HG02852 (cell line): Measurements from ENCODE around the gene TRPV3.
"Not testable (repeated sequence)": the region's sequence is repeated elsewhere in the genome, so short reads cannot be mapped to it uniquely, and the experiment has no call there.

Source experiments
- ATAC-seq: cut with Tn5 transposase; IDR thresholded peaks from one replicate; pipeline ENCODE4 v1.9.1; 2021; ENCODE audit warnings: mild to moderate bottlenecking, moderate library complexity; ENCODE audit not compliant: unreplicated experiment

Gene TRPV3

DNA sequence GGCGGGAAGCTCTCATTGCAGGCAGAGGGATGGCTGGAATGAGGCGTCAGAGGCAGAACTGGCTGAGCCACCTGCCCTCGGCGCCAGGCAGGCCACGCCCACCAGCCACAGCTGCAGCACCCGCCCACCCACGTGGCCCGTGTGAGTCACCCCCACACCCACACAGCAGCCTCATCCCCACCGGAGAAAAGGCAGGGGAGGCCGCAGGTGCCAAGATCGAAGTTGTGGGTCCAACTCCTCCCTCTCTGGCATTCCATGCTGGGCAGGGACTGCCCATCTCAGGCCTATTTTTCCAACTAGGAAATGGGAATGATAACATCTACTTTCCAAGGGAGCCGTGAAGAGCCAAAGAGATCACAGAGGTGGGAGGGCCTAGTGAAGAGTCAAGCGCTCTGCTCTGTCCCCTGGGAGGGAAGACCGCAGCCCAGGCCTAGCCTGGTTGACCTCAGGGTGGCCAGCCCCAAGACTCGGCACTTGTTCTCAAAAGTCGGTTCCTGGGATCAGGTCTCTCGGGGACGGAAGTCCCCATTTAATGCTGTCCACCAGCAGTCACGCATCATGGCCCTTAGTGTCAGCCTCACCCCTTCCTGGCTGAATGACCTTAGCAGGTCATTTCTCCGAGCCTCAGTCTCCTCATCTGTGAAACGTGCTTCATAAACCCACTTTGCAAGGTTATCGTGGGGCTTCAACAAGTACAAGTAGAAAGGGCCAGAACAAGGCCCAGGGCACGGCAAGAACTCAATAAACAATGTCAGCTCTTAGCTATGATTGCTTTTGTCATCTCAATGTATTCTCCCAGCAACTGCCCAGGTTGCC, at the start of gene TRPV3:
TRPV3 (minus strand) TSS at position 45 of the 816 bp plus-strand sequence. CDS start 2,962 bp downstream, outside the sequence.
- ATAC-seq: peak; percentile 32

- ATAC-seq: no peak
Measured at GRCh38 chr17:3603870-3604259, 46.3 kb upstream of the TRPV3 start.

GRCh38 chr17:3603119-3603869, 45.7 kb upstream of the TRPV3 start:
- no peak for ATAC-seq

DNA sequence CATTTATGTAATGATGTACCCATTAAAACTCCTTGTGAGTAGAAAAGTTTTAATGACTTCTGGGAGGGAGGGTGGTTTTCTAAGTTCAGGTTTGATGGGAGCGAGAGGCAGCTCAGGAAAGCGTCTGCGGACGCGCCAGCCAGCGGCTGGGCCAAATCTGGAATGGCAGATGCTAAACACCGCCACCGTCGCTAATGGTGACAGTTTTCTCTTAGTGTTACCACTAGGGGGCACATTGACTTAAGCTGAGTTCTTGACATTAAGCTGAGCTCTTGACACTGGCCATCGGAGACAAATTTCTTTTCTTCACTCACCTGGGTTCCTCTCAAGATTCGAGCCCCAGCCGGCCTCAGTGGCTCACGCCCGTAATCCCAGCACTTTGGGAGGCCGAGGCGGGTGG, 44.9 kb upstream of the TRPV3 start:
- ATAC-seq: no peak

GRCh38 chr17:3600529-3601205, 43.1 kb upstream of the TRPV3 start:
- no peak for ATAC-seq

DNA sequence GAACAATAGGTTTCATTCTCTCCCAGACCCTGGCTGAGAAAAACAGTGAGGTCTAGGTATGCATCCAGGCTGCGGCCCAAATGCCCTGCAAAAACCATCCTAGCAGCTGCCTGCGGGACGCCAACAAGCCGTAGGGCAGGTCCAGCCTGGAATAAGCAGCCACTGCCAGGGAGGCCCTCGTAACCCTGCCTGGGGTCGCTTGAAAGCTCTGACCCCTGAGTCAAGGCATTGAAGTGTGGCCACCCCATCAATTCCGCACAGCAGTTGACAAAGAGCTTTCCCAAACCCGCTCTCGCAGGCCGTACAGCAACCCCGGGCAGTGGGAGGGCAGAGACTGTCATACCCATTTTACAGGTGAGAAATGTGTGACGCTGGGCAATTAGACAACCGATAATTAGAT, 40.5 kb upstream of the TRPV3 start:
- ATAC-seq: no peak

- ATAC-seq: no peak
Measured at GRCh38 chr17:3596804-3597464, 39.3 kb upstream of the TRPV3 start.

- no peak for ATAC-seq
Measured at GRCh38 chr17:3594976-3595375, 37.4 kb upstream of the TRPV3 start.

DNA sequence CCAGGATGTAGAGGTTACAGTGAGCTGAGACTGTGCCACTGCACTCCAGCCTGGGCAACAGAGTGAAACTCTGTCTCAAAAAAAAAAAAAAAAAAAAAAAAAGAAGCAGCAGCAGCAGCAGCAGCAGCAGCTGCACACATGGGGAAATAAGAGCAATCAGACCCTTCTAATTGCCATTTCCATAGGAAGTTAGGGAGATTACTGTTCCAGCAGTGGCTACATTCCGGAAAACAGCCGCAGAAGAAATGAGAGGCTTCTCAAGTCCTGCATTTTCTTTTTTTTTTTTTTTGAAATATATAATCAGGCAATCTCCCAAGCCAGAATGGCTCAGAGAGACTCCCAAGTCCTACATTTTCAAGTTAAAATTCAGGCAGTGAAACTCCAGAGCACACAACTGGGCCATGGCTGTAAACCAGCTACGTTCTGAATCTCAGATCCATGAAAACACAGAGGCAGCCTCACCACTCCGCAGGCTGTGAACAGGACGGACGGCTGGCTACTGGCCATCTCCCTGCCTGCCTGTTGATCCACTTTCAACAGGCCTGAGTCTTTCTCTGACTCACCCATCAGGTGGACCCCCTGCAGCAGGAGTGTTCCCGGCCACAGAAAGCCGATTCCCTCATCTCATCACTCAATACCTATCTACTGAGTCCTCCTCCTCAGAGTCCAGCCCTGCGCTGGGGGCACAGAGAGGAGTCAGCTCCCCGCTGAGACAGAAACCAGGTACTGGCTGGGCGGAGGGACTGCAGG, 36.6 kb upstream of the TRPV3 start:
- no peak for ATAC-seq

DNA sequence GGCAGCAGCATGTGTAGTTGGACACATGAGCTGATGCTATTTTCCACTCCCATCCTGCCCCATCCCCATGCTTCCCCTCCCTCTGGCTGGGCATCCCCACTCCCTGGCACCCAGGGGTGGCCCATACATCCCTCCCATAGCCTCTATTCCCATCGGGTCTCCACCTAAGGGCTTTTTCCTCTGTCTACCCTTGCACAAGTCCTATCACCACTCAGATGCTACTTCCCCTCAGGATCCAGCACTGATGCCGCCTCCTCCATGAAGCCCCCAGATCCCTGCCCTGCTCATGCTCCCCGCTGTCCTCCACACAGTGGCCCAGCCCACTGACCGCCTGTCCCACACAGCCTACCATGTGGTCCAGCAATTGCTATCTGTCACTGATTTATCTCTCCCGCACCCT, 35.8 kb upstream of the TRPV3 start:
- no peak for ATAC-seq

DNA sequence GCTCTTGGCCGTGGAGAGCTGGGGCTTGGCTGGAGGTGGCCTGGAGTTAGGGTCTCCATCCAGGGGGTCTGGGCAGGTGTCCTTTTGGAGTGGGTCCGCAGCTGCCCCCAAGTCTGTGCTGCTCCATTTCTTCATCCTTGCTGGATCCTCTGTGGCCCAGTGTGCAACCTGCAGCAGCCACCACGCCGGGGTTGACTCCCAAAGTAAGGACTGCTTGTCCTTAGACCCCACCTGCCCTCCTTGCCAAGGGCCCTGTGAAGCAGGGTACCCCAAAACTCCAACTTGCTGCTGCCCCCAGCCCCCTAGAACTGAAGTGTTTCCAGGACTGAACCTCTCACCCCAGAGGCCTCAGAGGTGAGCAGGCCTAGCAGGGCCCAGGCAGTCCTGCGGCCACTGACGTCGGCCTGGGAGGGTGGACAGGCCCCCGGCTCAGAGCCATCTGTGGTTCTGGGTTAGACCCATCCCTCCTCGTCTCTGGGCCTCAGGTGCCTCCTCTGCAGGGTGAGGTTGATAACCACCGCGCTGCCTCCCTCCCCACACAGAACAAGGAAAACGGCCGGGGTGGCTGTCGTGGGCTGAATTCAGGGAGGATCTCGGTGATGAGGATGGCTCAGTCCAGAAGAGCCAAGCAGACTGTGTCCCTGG, 34.7 kb upstream of the TRPV3 start:
- no peak for ATAC-seq

GRCh38 chr17:3590768-3591167, 33.2 kb upstream of the TRPV3 start:
- ATAC-seq: no peak

- no peak for ATAC-seq
Measured at GRCh38 chr17:3590231-3590630, 32.6 kb upstream of the TRPV3 start.

DNA sequence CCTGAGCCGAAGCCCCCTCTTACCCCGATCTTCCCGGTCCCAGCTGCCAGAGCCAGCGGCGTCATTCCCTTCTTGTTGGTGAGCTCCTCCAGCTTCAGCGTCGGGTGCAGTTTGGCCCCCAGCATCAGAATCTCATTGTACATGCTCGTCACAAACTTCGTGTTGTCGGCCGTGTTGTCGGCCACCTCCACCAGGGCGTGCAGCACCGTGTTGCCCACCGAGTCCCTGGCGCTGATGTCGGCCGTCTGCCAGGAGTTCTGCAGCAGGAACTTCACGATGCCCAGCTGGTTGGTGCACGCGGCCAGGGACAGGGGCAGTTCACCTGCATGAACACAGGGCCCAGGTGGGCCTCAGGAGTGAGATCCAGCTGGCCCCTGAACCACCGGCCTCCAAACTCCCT, 32.2 kb upstream of the TRPV3 start:
- no peak for ATAC-seq

DNA sequence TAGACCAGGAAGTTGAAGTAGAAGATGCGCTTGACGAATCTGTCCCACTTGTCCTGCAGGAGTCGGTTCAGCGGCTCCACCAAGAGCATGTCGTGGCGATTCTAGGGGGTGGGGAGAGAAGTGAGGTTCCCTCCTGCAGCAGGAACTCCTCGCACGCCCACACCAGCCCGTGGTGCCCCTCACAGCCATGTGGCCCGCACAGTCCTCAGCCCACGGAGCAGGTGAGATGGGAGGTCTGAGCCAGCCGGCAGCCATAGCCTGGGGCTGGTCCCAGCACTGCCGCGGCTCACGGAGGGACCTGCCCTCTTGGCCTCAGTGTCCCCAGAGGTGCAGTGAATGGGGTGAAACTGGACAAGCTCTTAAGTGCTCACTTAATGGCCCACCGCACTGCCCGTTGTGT, 28.2 kb upstream of the TRPV3 start:
- ATAC-seq: no peak

DNA sequence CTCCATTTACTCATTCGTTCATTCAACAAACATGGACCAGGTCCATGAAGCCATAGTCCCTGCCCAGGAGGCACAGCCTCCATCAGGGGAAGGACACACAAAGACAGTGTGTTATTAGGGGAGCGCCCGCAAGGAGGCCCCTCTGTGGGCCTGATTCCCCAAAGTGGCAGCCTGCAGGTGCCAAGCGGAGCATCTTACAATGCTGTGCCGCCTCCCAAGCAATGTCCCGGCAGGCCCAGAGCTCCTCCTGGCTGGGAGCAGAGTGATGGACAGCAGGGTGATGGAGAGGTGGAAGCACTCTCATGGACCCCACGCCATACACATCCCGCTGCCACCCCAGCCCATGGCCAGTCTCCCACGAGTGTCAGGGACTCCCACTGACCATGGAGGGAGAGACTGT, 25.8 kb upstream of the TRPV3 start:
- ATAC-seq: no peak

GRCh38 chr17:3582915-3583314, 25.3 kb upstream of the TRPV3 start:
- ATAC-seq: no peak

DNA sequence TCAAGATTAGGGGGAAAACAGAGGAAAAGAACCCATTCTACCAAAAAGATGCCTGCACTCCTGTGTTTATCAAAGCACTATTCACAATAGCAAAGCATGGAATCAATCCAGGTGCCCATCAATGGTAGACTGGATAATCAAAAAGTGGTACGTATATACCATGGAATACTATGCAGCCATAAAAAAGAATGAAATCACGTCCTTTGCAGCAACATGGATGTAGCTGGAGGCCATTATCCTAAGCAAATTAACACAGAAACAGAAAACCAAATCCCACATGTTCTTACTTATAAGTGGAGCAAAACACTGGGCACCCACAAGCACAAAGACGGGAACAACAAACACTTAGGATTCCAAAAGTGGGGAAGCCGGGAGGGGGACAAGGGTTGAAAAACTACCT, 21.1 kb upstream of the TRPV3 start:
- ATAC-seq: not testable (repeated sequence)

GRCh38 chr17:3576970-3577369, 19.4 kb upstream of the TRPV3 start:
- ATAC-seq: no peak

DNA sequence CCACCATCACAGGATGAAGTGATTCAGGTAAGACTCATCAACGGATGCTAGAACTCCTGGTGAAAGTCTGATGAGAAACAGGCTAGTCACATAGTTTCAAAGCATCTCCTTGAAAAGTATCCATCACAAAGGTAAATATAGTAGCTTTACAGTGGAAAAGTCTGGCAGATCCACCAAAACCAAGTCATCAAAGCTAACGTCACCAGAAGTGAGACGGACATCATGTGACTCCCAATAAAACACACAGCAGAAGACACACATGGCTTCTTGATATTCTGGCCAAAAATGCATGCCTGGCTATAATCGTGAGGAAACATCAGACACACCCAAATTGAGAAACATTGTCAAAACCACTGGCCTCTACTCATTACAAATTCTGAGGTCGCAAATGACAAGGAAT, 17.9 kb upstream of the TRPV3 start:
- ATAC-seq: no peak
